H1 (cell line): Measurements from ENCODE around the gene EYA4. TPM values are rescaled to one million over a fixed set of nuclear protein-coding genes. Genes with fewer than 3 reads are reported as not detected.

ENCODE experiments used
- CTCF ChIA-PET: fragments of 300-600 bp; sonication (Branson Sonifier 250); formaldehyde crosslinking; loops from one replicate; lab custom pipeline; 2021; ENCODE audit not compliant: partially characterized antibody; lab: Charles Lee
- POLR2A ChIA-PET: fragments of 300-600 bp; sonication (Branson Sonifier 250); formaldehyde crosslinking; loops from one replicate; lab custom pipeline; 2021; ENCODE audit warnings: inconsistent platforms; ENCODE audit not compliant: partially characterized antibody; lab: Charles Lee
- DNase-seq, 2 experiments: peaks; one replicate each; pipeline versions ENCODE4 v3.0.0 to v3.0.0-alpha.2; 2010 to 2022; ENCODE audit warnings: low spot score in 2 of 2, low read depth in 1 of 2, mixed read lengths in 1 of 2
- FAIRE-seq: peaks from 2 replicates; lab custom pipeline; 2011; peaks lifted over from hg19 to GRCh38; lab: Jason Lieb, UNC
- H2AFZ ChIP-seq: 2 replicates; pipeline ENCODE4 v1.8.1; 2012; ENCODE audit warnings: low read length, inconsistent platforms
- H2AK5ac ChIP-seq: 2 replicates; pipeline ENCODE4 v1.6.1; 2013; ENCODE audit warnings: low read depth, low read length
- H2BK120ac ChIP-seq: replicated peaks from 2 replicates; pipeline ENCODE3; 2013; ENCODE audit warnings: low read depth, low read length, inconsistent platforms
- H2BK12ac ChIP-seq: 2 replicates; pipeline ENCODE4 v1.6.1; 2013; ENCODE audit warnings: low read depth, low read length
- H2BK15ac ChIP-seq: 2 replicates; pipeline ENCODE4 v1.6.1; 2013; ENCODE audit warnings: low read length
- H2BK20ac ChIP-seq: 2 replicates; pipeline ENCODE4 v1.6.1; 2013; ENCODE audit warnings: low read length
- H2BK5ac ChIP-seq: 2 replicates; pipeline ENCODE4 v1.6.1; 2013; ENCODE audit warnings: low read depth, low read length
- H3K14ac ChIP-seq: 2 replicates; pipeline ENCODE4 v1.6.1; 2013; ENCODE audit warnings: inconsistent platforms; ENCODE audit not compliant: insufficient read length
- H3K18ac ChIP-seq: 2 replicates; pipeline ENCODE4 v1.6.1; 2013; ENCODE audit warnings: low read length; ENCODE audit errors: extremely low read depth
- H3K23ac ChIP-seq: 2 replicates; pipeline ENCODE4 v1.6.1; 2013; ENCODE audit warnings: inconsistent platforms; ENCODE audit not compliant: insufficient read length
- H3K23me2 ChIP-seq: 2 replicates; pipeline ENCODE4 v1.6.1; 2013; ENCODE audit warnings: low read depth, low read length
- H3K27ac ChIP-seq: 2 replicates; pipeline ENCODE4 v1.6.1; 2011; ENCODE audit warnings: low read depth, low read length, inconsistent platforms
- H3K27me3 ChIP-seq, 4 experiments: replicated peaks in 1 of 4; 1 replicate in 1 of 4; 2 replicates in 3 of 4; pipeline versions ENCODE4 v1.6.1 to v1.8.1; 2011 to 2013; ENCODE audit warnings: low read length in 3 of 4, mild to moderate bottlenecking in 3 of 4, inconsistent platforms in 2 of 4, mixed read lengths in 2 of 4, moderate library complexity in 1 of 4; ENCODE audit not compliant: control insufficient read depth in 3 of 4, insufficient read depth in 3 of 4; ENCODE audit errors: extremely low read depth in 1 of 4
- H3K36me3 ChIP-seq, 4 experiments: 2 replicates each; pipeline versions ENCODE4 v1.6.1 to v1.8.1; 2011 to 2013; ENCODE audit warnings: mild to moderate bottlenecking in 4 of 4, low read length in 3 of 4, moderate library complexity in 2 of 4, control low read depth in 1 of 4, inconsistent platforms in 1 of 4; ENCODE audit not compliant: insufficient read depth in 4 of 4, control insufficient read depth in 2 of 4
- H3K4ac ChIP-seq: replicated peaks from 2 replicates; pipeline ENCODE3; 2013; ENCODE audit warnings: low read length, low read depth, mixed read lengths, inconsistent platforms; ENCODE audit not compliant: insufficient read length
- H3K4me1 ChIP-seq, 4 experiments: replicated peaks in 1 of 4; 1 replicate in 1 of 4; 2 replicates in 3 of 4; pipeline versions ENCODE4 v1.6.1 to v1.8.1; 2011 to 2013; ENCODE audit warnings: low read length in 3 of 4, inconsistent platforms in 2 of 4, mixed read lengths in 1 of 4; ENCODE audit not compliant: insufficient read depth in 4 of 4, control insufficient read depth in 3 of 4
- H3K4me2 ChIP-seq, 2 experiments: 2 replicates each; pipeline versions ENCODE4 v1.6.1 to v1.8.1; 2011 to 2013; ENCODE audit warnings: low read depth in 2 of 2, low read length in 2 of 2, control low read depth in 1 of 2, inconsistent platforms in 1 of 2, mild to moderate bottlenecking in 1 of 2; ENCODE audit not compliant: insufficient read depth in 1 of 2
- H3K4me3 ChIP-seq, 4 experiments: fragments of 200-600, 300-600 bp in 1 of 4; sonication (generic), shearing (Covaris generic), sonication (Bioruptor Twin) in 1 of 4; 2 replicates each; pipeline versions ENCODE4 v1.5.1 to v1.8.1; 2011 to 2016; ENCODE audit warnings: low read length in 4 of 4, low read depth in 3 of 4, control low read depth in 2 of 4, inconsistent platforms in 2 of 4, mild to moderate bottlenecking in 2 of 4, mixed read lengths in 1 of 4, moderate library complexity in 1 of 4; ENCODE audit not compliant: insufficient read depth in 2 of 4; ENCODE audit errors: extremely low read depth in 1 of 4
- H3K56ac ChIP-seq: replicated peaks from 2 replicates; pipeline ENCODE3; 2013; ENCODE audit warnings: low read depth, mild to moderate bottlenecking, mixed read lengths, low read length, inconsistent platforms; ENCODE audit not compliant: insufficient read length
- H3K79me1 ChIP-seq: 2 replicates; pipeline ENCODE4 v1.6.1; 2013; ENCODE audit warnings: low read depth, low read length, control low read depth
- H3K79me2 ChIP-seq, 2 experiments: 2 replicates each; pipeline versions ENCODE4 v1.6.1 to v1.8.1; 2012 to 2013; ENCODE audit warnings: low read length in 2 of 2, mild to moderate bottlenecking in 2 of 2, inconsistent platforms in 1 of 2; ENCODE audit not compliant: insufficient read depth in 2 of 2, control insufficient read depth in 1 of 2
- H3K9ac ChIP-seq, 4 experiments: replicated peaks in 1 of 4; 1 replicate in 1 of 4; 2 replicates in 3 of 4; pipeline versions ENCODE4 v1.6.1 to v1.8.1; 2011 to 2013; ENCODE audit warnings: low read depth in 3 of 4, low read length in 3 of 4, control low read depth in 2 of 4, mild to moderate bottlenecking in 2 of 4, moderate library complexity in 2 of 4, inconsistent platforms in 1 of 4; ENCODE audit errors: extremely low read depth in 1 of 4
- H3K9me3 ChIP-seq, 2 experiments: 2 replicates each; pipeline versions ENCODE4 v1.6.1 to v1.8.1; 2012 to 2013; ENCODE audit warnings: mild to moderate bottlenecking in 2 of 2, moderate library complexity in 2 of 2, control low read depth in 1 of 2, inconsistent platforms in 1 of 2, low read depth in 1 of 2, low read length in 1 of 2, mixed read lengths in 1 of 2; ENCODE audit not compliant: insufficient read depth in 2 of 2
- H4K20me1 ChIP-seq, 2 experiments: replicated peaks in 1 of 2; 2 replicates each; pipeline versions ENCODE3 to v1.8.1; 2011 to 2013; ENCODE audit warnings: inconsistent platforms in 2 of 2, low read length in 2 of 2, mild to moderate bottlenecking in 1 of 2; ENCODE audit not compliant: insufficient read depth in 2 of 2, control insufficient read depth in 1 of 2
- H4K5ac ChIP-seq: 2 replicates; pipeline ENCODE4 v1.6.1; 2013; ENCODE audit warnings: low read length, low read depth, mixed read lengths, inconsistent platforms; ENCODE audit not compliant: insufficient read length
- H4K8ac ChIP-seq: 2 replicates; pipeline ENCODE4 v1.8.0; 2013; ENCODE audit warnings: mild to moderate bottlenecking, moderate library complexity, low read length, inconsistent platforms; ENCODE audit not compliant: insufficient read depth; ENCODE audit errors: extremely low read depth
- H4K91ac ChIP-seq: replicated peaks from 2 replicates; pipeline ENCODE3; 2013; ENCODE audit warnings: low read length, mixed read lengths, inconsistent platforms; ENCODE audit not compliant: insufficient read length
- BRCA1 ChIP-seq: IDR thresholded peaks from 2 replicates; pipeline ENCODE4 v1.6.1; 2012; ENCODE audit warnings: low read depth, low read length, improper control_type of control experiment
- CTBP2 ChIP-seq: IDR thresholded peaks from 2 replicates; pipeline ENCODE4 v1.7.0; 2011; ENCODE audit warnings: borderline replicate concordance, mild to moderate bottlenecking, moderate library complexity, mixed read lengths, low read length; ENCODE audit not compliant: insufficient read depth, insufficient read length
- MAFK ChIP-seq: IDR thresholded peaks from 2 replicates; pipeline ENCODE4 v1.6.1; 2012; ENCODE audit warnings: low read depth, mild to moderate bottlenecking, improper control_type of control experiment, low read length
- TAF7 ChIP-seq: optimal IDR thresholded peaks from 2 replicates; pipeline ENCODE3; 2011; ENCODE audit warnings: low read depth, mild to moderate bottlenecking, inconsistent platforms, low read length, moderate library complexity, borderline replicate concordance
- WGBS, 2 experiments: shearing (Covaris generic) in 1 of 2; methylation state at CpG; one replicate each; pipeline versions ENCODE4 v1.1.6 to v1.1.7; 2013 to 2015; ENCODE audit warnings: low lambda C conversion rate in 2 of 2, mixed read lengths in 2 of 2, inconsistent platforms in 1 of 2, low coverage in 1 of 2, missing lambda C conversion rate in 1 of 2; ENCODE audit not compliant: insufficient replicate concordance in 2 of 2, insufficient coverage in 1 of 2, insufficient read length in 1 of 2; ENCODE audit errors: extremely low coverage in 1 of 2, missing lambda C conversion rate in 1 of 2; 5-methylcytosine and 5-hydroxymethylcytosine counted together
- polyA plus RNA-seq, 7 experiments: library from polyadenylated mRNA; depleted of rRNA in 3 of 7; stranded (reverse) in 5 of 7; unstranded in 2 of 7; fragments of >200 nt in 5 of 7; fragments of 200-250 nt in 2 of 7; gene quantifications; 1 replicate in 5 of 7; 2 replicates in 1 of 7; 4 replicates in 1 of 7; pipeline versions ENCODE4 v1.2.1 to v1.2.3, GENCODE V29; 2011 to 2013; ENCODE audit warnings: missing spikeins in 2 of 7, mixed read lengths in 2 of 7
- total RNA-seq: library from RNA; stranded (reverse); fragmentation: NEBNext Ultra II Directional; extraction: Animal tissue kit (Norgen Biotek cat#: 25700); gene quantifications from 2 replicates; pipeline ENCODE4 v1.2.1, GENCODE V29; 2021

The EYA4 gene
- total and polyA plus RNA-seq, 2 of the 8 experiments (the other 6 are each of a cell fraction or from before 2014, with no cell fraction given): 0.06 to 0.17 TPM

DNA sequence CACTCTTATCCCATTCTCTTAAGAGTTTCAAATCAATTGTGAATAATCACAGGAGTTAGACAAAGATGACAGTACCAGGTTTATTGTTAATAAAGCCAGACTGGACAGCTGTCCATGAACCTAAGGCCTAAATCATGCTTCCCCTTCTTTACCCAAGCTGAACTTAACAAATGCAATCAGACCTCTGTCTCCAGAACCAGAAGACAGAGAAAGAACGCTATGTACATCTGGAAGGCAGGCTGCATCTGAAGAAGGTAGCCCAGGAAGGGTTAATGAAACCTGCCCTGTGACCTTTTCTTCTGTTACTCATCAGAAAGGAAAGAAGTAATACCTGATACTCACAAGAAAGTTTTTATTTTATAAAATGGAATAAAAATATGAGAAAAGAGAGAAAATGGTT is 118.6 kb downstream of the EYA4 start:
- no peaks in the 10 kb centered on the region for H3K9me3 ChIP-seq
- no peak overlapping the region for H3K4ac ChIP-seq
- no peaks in the 10 kb centered on the region for H3K27me3 ChIP-seq
- TF ChIP-seq BRCA1 (no peak), TAF7 (no peak), MAFK (no peak), CTBP2 (no peak)
- H3K4me3 ChIP-seq: no peak overlapping the region
- H2BK15ac ChIP-seq: no peak overlapping the region
- H3K9ac ChIP-seq: no peak overlapping the region
- ChIA-PET POLR2A (no interaction called here), CTCF (interaction anchor here (0.6 to 1.0 kb wide), 3 partner anchors 17 to 29 kb away, joined by 3 read pairs; no protein-coding TSS in a partner anchor)
- no peak overlapping the region for H3K23ac ChIP-seq
- no peak overlapping the region for H4K91ac ChIP-seq
- H3K79me2 ChIP-seq: no peaks in the 10 kb centered on the region
- DNase-seq: no peak
- no peak for FAIRE-seq
- no peak overlapping the region for H2BK120ac ChIP-seq
- H2BK20ac ChIP-seq: no peak overlapping the region
- H4K8ac ChIP-seq: no peak overlapping the region
- H3K79me1 ChIP-seq: no peaks in the 10 kb centered on the region
- no peak overlapping the region for H3K56ac ChIP-seq
- no peak overlapping the region for H2AK5ac ChIP-seq
- no peak overlapping the region for H2BK5ac ChIP-seq
- H4K5ac ChIP-seq: no peak overlapping the region
- no peaks in the 10 kb centered on the region for H3K4me1 ChIP-seq
- H3K36me3 ChIP-seq: no peaks in the 10 kb centered on the region
- H2AFZ ChIP-seq: no peak overlapping the region
- no peak overlapping the region for H3K4me2 ChIP-seq
- no peaks in the 10 kb centered on the region for H3K23me2 ChIP-seq
- no peak overlapping the region for H3K27ac ChIP-seq
- no peak overlapping the region for H2BK12ac ChIP-seq
- H3K14ac ChIP-seq: no peak overlapping the region
- no peaks in the 10 kb centered on the region for H4K20me1 ChIP-seq
- 92% methylated on average over 1 of the region's 1 CpG; no CpG with 5 or more reads in 1 of the 2 experiments for WGBS, 2 experiments
- no peak overlapping the region for H3K18ac ChIP-seq
